GM19452 (cell line): ENCODE results near the gene EXOSC9.
A peak's percentile ranks its signal among the peaks of the same experiment; 100 is the strongest.
"Not testable (repeated sequence)": the region's sequence is repeated elsewhere in the genome, so short reads cannot be mapped to it uniquely, and the experiment has no call there.

Experiments used
- ATAC-seq: cut with Tn5 transposase; IDR thresholded peaks from one replicate; pipeline ENCODE4 v1.9.1; 2021; ENCODE audit not compliant: unreplicated experiment

Gene EXOSC9, protein sequence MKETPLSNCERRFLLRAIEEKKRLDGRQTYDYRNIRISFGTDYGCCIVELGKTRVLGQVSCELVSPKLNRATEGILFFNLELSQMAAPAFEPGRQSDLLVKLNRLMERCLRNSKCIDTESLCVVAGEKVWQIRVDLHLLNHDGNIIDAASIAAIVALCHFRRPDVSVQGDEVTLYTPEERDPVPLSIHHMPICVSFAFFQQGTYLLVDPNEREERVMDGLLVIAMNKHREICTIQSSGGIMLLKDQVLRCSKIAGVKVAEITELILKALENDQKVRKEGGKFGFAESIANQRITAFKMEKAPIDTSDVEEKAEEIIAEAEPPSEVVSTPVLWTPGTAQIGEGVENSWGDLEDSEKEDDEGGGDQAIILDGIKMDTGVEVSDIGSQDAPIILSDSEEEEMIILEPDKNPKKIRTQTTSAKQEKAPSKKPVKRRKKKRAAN

DNA sequence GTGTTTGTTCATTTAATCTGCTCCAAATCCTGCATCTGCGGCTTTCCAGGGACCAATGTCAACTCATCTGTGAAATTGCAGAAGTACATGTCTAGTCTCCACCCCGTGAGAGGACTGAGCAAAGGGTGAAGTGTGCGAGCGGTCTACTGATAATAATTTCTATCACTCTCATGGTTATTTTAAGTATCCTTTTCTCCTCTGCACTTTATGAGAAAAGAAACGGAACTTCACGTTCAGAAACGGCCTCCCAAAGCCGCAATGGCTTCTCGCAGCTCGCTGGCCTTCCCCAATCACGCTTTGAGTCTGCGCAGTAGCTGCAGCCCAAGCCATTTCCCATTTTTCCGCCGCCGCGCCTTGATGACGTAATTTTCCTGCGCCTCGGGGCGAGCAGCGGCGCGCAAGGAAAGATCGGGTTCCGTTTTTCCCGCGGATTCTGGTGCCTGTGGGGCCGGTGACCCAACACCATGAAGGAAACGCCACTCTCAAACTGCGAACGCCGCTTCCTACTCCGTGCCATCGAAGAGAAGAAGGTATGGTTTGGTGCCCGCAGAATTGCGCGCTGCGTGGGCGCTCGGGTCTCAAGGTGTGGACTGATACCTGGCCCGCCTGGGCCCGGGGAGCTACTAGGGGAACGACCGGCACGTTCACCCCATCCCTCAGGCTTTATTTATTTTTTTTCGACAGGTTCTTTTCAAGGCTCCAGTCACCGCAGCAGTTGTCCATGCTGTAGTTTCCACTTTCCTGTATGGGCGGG, at the start of gene EXOSC9:
Gene EXOSC9, plus strand, starts transcription at position 363 of the 754 bp plus-strand sequence. Its CDS starts 102 bp downstream, at position 465.
- peak; percentile 84 for ATAC-seq

GRCh38 chr4:121752142-121752541, 49.0 kb upstream of the EXOSC9 start:
- not testable (repeated sequence) for ATAC-seq

DNA sequence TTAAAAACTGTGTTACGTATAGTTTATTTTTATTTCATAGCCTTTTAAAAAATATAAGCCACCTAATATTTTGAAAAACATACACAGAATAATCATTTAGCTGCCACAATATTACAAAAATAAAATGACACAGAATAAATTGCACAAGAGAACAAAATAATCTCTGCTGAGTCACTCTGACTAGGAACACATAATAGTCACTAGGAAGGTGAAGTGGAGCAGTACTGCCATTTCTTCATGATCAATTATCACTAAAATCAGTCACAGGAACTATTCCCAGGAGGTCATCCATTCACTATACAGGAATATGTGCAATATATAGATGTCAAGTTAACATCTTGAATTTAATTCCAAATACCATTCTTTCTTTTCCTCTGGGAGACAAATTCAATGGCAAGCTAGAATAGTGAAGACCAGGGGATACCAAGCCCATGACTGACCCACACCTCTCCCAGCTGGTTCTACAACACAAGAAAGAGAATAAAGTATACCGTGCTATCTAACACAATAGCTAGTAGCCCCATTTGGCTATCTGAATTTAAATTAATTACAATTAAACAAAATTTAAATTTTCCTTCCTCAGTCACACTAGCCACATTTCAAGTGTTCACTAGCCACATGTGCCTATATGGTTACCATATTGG, 42.1 kb upstream of the EXOSC9 start:
- ATAC-seq: no peak

DNA sequence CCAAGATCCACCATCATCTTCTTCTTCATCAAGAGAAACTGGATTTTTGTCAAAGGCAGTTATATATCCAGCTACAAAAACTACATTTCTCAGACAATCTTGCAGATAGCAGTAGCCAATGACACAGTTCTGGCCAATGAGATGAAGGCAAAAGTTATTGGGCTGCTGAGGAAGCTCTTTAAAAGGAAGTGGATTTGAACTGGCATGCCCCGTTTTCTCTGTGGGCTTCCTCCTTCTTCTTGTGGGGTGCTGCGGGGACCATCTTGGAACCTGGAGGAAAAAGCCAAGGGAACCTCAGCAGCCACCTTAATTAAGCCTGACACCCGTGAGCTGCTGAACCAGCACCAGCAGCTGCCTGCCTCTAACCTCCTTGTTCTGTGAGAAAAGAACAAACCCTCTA, 40.9 kb upstream of the EXOSC9 start:
- ATAC-seq: no peak

DNA sequence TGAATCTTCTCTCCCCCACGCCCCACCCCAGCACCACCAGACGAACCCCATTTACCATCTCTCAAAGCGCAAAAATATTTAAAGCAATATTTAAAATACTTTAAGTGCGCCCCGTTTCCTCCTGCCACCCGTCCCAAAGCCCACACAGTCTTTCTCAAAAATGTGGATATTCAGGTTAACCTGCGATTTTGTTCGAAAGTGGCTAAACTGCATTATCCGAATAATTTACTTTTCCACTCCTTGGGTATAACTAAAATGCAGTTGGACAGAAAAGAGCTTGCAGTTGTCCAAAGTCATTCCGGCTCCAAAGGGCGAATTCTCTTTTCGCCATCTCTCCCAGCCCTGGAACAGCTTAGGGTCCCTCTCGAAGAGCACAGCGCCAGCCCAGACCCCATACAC, 36.8 kb upstream of the EXOSC9 start:
- ATAC-seq: no peak

DNA sequence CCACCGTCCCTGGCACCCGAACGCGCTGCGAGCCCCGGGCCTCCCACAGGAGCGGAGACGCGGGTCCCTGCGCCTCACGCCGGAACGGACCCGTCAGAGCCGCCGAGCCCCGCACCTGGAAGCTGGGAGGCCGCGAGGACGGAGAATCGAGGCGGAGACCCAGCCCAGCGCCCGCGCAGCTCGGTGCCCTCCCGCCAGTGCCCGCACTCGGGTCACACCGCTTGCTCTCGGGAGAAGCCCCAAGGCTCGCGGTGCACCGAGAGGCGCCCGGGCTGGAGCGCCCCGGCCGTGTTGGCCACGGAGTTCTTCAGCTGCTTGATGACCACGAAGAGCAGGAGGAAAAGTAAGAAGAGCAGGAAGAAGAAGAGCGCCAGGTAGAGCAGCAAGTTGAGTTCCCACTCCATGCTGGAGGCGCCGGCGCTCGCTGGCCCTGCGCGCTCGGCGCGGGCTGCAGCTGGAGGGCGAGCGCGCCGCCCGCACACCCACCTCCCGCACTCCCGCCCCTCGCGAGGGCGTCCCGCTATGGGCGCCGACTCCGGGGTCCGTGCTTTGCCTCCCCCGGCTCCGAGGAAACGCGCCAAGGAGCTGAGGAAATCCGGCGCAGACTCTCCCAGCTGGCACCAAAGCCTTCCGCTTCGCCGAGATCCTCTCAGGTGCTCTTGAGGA, 36.3 kb upstream of the EXOSC9 start, which contains the start of gene SMIM43:
Gene SMIM43, minus strand, starts transcription at position 463 of the 666 bp plus-strand sequence. Its CDS starts 59 bp downstream, at position 404.
- ATAC-seq: no peak

DNA sequence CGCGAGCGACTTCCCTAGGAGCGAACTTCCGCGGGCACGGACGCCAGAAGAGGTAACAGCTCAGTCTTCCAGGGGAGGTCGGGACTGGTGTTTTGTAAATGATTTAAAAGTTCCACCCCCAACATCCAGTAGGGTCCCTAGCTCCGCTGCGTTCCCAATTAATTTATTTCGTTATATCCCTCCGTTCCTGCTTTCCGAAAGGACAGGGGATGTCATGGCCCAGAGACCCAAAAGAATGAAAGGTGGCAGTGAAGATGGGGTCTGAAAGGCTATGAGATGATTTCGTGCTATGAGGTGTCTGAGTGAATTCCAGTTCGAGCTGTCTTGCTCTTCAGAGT, 35.8 kb upstream of the EXOSC9 start:
- ATAC-seq: no peak

DNA sequence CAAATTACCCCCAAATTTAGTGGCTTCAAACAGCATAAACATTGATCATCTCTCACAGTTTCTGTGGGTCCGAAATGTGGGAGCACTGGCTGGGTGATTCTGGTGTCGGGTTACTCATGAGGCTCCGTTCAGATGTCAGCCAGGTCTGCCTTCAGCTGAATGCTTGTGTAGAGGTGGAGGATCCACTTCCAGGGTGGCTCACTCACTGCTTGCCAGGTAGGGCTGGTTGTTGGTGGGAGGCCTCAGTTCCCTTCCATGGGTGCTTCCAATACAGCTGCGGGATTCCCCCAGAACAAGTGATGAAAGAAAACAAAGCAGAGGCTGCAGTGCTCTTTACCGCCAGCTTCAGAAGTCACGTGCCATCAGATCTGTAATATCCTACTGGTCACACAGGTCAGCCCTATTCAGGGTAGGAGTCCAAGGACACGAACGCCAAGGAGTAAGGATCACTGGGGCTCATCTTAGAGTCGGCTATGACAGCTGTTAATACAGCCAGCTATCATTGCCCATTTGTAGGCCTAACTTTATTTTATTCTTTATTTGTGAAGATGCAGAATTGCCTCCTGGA, 35.1 kb upstream of the EXOSC9 start:
- ATAC-seq: no peak

DNA sequence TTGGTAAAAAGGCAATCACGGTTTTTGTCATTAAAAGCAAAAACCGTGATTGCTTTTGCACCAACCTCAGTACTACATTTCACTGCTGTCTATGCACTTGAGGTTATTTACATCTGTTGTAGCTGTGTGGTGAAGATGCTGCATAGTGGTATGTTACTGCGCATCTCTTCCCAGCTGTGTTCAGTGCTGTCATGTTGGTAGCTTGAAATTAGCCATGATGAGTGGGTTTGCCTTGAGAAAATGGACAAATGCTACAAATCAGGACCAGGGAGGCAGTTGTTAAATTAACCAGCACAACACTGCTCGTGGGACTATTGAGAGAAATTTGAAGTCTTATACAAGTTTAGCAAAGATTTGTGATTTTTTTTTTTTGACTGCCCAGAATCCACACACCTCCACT, 34.0 kb upstream of the EXOSC9 start:
- ATAC-seq: no peak

DNA sequence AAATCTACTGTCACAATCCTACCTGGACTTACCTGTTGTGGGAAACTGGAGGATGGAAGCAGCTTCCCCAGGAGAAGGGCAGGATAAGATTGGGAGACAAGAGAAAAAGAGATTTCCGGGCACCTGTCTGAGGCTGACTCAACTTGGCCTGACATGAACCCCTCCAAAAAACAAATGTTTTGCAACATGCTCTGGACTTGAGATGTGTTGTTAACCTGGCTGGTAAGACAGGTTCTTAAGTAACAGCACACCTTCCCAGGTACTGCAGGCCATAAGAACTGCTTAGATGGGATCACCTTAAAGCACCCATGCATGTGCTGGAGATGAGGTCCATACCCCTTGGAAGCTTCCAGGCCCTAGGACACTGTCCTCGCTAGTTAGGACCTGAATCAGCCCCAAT, 31.8 kb upstream of the EXOSC9 start:
- ATAC-seq: no peak

- ATAC-seq: no peak
Measured at GRCh38 chr4:121771869-121772268, 29.3 kb upstream of the EXOSC9 start.

DNA sequence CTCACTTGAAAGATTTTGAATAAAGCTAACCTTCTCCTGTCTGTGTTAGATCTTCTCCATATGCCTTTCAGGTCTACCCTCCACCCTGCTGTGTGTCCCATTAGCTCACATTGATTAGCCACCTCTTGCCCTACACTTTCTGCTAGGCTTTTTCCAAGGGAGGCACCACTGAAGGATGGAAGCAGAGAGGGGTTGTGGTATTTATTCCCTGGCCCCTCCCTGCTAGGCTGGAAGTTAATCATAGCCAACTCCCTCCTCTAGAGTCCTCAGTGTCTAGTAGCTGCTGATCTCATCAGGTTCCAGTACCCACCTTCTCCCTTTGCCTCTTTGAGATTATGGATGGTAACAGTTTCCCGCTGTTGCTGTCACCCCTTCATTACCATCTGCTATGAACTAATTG, 27.2 kb upstream of the EXOSC9 start:
- ATAC-seq: no peak

GRCh38 chr4:121776610-121777401, 24.3 kb upstream of the EXOSC9 start:
- no peak for ATAC-seq

DNA sequence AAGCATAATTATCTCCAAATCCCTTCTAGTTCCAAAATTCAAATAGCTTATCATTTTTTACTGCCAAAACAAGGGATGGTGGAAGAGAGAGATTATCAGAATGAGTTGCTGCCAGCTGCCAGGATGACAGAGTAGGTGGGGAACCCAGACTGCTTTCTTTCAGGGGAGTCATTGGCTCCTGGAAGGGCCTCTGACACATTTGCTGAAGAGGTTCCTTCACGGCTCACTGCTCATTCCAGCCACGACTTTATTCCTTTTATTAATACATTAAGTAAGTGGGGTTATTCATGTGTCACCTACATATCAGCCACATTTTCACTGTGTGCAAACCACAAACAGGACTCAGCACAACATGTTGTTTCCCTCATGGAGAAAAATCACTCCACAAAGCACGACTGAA, 23.5 kb upstream of the EXOSC9 start:
- peak; percentile 56 for ATAC-seq

- ATAC-seq: no peak
Measured at GRCh38 chr4:121778991-121779628, 22.0 kb upstream of the EXOSC9 start.

GRCh38 chr4:121783210-121783609, 17.9 kb upstream of the EXOSC9 start:
- ATAC-seq: no peak

DNA sequence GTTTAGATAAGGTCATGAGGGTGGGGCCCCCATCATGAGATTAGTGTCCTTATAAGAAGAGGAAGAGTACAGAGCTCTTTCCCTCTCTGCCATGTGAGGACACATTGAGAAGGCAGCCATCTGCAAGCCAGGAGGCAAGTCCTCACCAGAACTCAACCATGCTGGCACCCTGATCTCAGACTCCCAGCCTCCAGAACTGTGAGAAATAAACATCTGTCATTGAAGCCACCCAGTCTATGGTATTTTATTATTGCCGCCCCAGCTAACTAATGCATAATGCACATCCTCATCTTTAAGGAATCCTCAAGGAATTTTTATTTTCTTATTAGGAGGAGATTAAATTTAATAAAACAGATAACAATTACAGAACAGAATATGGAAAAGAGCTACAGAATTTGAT, 16.7 kb upstream of the EXOSC9 start:
- no peak for ATAC-seq

DNA sequence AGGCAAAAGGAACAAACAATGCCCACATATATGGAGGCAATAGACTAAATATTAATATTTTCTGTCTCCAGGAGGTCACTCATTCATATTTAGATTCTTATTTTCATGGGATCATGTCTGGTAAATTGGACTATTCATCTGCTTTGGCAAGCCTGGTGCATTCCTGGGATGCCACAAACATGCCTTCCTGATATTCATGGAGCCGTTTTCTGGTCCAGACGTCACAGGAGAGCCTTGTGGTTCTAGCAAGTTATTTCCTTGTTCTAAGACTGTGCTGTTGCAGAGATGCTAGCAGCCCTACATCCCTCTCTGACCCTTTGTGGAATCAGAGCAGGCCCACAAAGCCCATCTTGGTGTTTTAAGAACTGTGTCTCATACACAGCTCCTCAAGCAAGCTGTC, 16.1 kb upstream of the EXOSC9 start:
- ATAC-seq: no peak

- ATAC-seq: no peak
Measured at GRCh38 chr4:121785479-121785878, 15.6 kb upstream of the EXOSC9 start.

- ATAC-seq: no peak
Measured at GRCh38 chr4:121786221-121786620, 14.9 kb upstream of the EXOSC9 start.
